Transverse colon (tissue), 4 donors: ENCODE measurements around the gene LRRC75B. TPM values are rescaled to one million over a fixed set of nuclear protein-coding genes. Genes with fewer than 3 reads are reported as not detected.

ENCODE experiments used
- DNase-seq: peaks from one replicate; pipeline ENCODE4 v3.0.0-alpha.2; 2019
- H3K27ac ChIP-seq, 4 donors: fragments of 200-600 bp; sonication (generic); 2 replicates each; pipeline ENCODE4 v1.5.1; 2016 to 2018; ENCODE audit warnings: inconsistent platforms in 4 of 4
- H3K27me3 ChIP-seq: fragments of 200-600 bp; sonication (generic); 2 replicates; pipeline ENCODE4 v1.5.1; 2017; ENCODE audit warnings: inconsistent platforms
- H3K36me3 ChIP-seq, 4 donors: fragments of 200-600 bp; sonication (generic); 2 replicates each; pipeline ENCODE4 v1.5.1; 2017 to 2019; ENCODE audit warnings: inconsistent platforms in 4 of 4
- H3K4me1 ChIP-seq, 4 donors: fragments of 200-600 bp; sonication (generic); 2 replicates each; pipeline ENCODE4 v1.5.1; 2017 to 2020; ENCODE audit warnings: inconsistent platforms in 4 of 4
- H3K4me3 ChIP-seq, 4 donors: fragments of 200-600 bp; sonication (generic); 1 replicate in 1 of 4; 2 replicates in 3 of 4; pipeline versions ENCODE4 v1.5.1 to v1.6.1; 2017 to 2019; ENCODE audit warnings: inconsistent platforms in 4 of 4
- H3K9me3 ChIP-seq, 2 donors: fragments of 200-600 bp; sonication (generic); 2 replicates each; pipeline ENCODE4 v1.5.1; 2017 to 2019; ENCODE audit warnings: inconsistent platforms in 2 of 2
- CTCF ChIP-seq, 5 experiments: fragments of 200-600 bp in 3 of 5; fragments of 450-650 bp in 2 of 5; sonication (generic) in 3 of 5; IDR thresholded peaks; 1 replicate in 2 of 5; 2 replicates in 3 of 5; pipeline ENCODE4 v1.5.1; 2016 to 2017; ENCODE audit warnings: antibody characterized with exemption in 5 of 5, inconsistent platforms in 3 of 5, mild to moderate bottlenecking in 2 of 5, moderate library complexity in 1 of 5
- EP300 ChIP-seq: sonication (generic); formaldehyde crosslinking; IDR thresholded peaks from one replicate; pipeline ENCODE4 v1.6.1; 2017; ENCODE audit warnings: antibody characterized with exemption, low read depth
- POLR2A ChIP-seq: fragments of 450-650 bp; IDR thresholded peaks from one replicate; pipeline ENCODE4 v1.6.1; 2016; ENCODE audit warnings: antibody characterized with exemption, mild to moderate bottlenecking, moderate library complexity
- POLR2AphosphoS5 ChIP-seq, 3 donors: sonication (generic); formaldehyde crosslinking; IDR thresholded peaks; one replicate each; pipeline ENCODE4 v1.6.1; 2016; ENCODE audit warnings: antibody characterized with exemption in 3 of 3
- WGBS, 2 donors: methylation state at CpG; one replicate each; pipeline ENCODE4 v1.1.5; 2018; ENCODE audit warnings: low coverage in 1 of 2; 5-methylcytosine and 5-hydroxymethylcytosine counted together
- in situ Hi-C, 4 donors: fragments of 200-750 bp; cut with MboI; loops; one replicate each; pipeline versions ENCODE4 v1.15.0 to v1.15.1; 2017; ENCODE audit warnings: low sequenced_read_pairs in 3 of 4, low pct_ligation_motif_present in 1 of 4, low pct_unique_long_range_greater_than_20kb in 1 of 4
- intact Hi-C: fragments of 100-400 bp; cut with DNase I; formaldehyde crosslinking; loops from one replicate; pipeline ENCODE4 v1.15.1; 2023; ENCODE audit warnings: low total_unique reads
- total RNA-seq, 4 donors: library from RNA; depleted of rRNA; stranded (reverse); fragments of >200 nt; gene quantifications; one replicate each; pipeline ENCODE4 v1.1.0, GENCODE V29; 2016

The LRRC75B gene
- total RNA-seq, 4 donors from 2014 or later = 13.3 to 20.6 (median 16.6) TPM

DNA sequence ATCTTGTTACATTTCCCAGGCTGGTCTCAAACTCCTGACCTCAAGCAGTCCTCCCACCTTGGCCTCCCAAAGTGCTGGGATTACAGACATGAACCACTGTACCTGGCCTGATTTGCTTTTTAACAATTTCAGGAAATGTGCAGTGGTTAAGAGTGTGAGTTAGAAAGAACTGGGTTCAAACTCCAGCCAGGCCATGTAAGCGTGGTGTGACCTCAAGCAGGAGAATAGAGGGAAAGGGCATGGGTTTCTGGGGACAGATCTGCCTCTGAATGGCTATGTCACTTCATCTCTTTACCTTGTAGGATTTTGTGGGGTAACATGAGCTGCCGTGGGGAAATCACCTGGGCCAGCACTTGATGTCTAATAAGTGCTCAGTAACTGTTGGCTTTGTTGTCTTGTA lies 27.8 kb downstream of the LRRC75B start:
- in situ Hi-C loops (no loop called here), intact Hi-C loops (no loop called here)
- TF ChIP-seq POLR2AphosphoS5 (IDR thresholded peaks at IDR 0.05) (no peak), CTCF (IDR thresholded peaks at IDR 0.05) (no peak), POLR2A (no peak), EP300 (no peak)
- H3K27me3 ChIP-seq = no peaks in the 10 kb centered on the region
- H3K4me3 ChIP-seq = no peak overlapping the region
- no peak overlapping the region for H3K27ac ChIP-seq
- no peaks in the 10 kb centered on the region for H3K9me3 ChIP-seq
- DNase-seq = no peak
- peaks cover 0 to 27% (median 13%) of the 10 kb centered on the region in 4 donors for H3K36me3 ChIP-seq
- H3K4me1 ChIP-seq = peaks cover 0 to 24% (median 0%) of the 10 kb centered on the region in 4 donors
- WGBS, 2 donors = 90 to 100% methylated on average over 1 to 2 of the region's 2 CpGs

GRCh38 chr22:24564376-24565058 lies 28.4 kb downstream of the LRRC75B start:
- 54 to 71% methylated on average over 2 of the region's 2 CpGs for WGBS, 2 donors
- no peaks in the 10 kb centered on the region for H3K27me3 ChIP-seq
- intact Hi-C loops (no loop called here), in situ Hi-C loops (no loop called here)
- no peak overlapping the region for H3K4me3 ChIP-seq
- H3K27ac ChIP-seq = no peak overlapping the region
- no peaks in the 10 kb centered on the region for H3K9me3 ChIP-seq
- TF ChIP-seq POLR2A (no peak), EP300 (no peak), POLR2AphosphoS5 (IDR thresholded peaks at IDR 0.05) (no peak), CTCF (IDR thresholded peaks at IDR 0.05) (no peak)
- H3K36me3 ChIP-seq = peaks cover 0 to 27% (median 11%) of the 10 kb centered on the region in 4 donors
- H3K4me1 ChIP-seq = peaks cover 0 to 24% (median 0%) of the 10 kb centered on the region in 4 donors
- DNase-seq = no peak

- 88% methylated on average over 2 of the region's 2 CpGs; no CpG with 5 or more reads in 1 of the 2 donors for WGBS, 2 donors
- peaks cover 0 to 24% (median 0%) of the 10 kb centered on the region in 4 donors for H3K4me1 ChIP-seq
- no peaks in the 10 kb centered on the region for H3K27me3 ChIP-seq
- no peak for DNase-seq
- no peak overlapping the region for H3K27ac ChIP-seq
- peaks cover 0 to 18% (median 5%) of the 10 kb centered on the region in 4 donors for H3K36me3 ChIP-seq
- H3K9me3 ChIP-seq = no peaks in the 10 kb centered on the region
- intact Hi-C loops (no loop called here), in situ Hi-C loops (no loop called here)
- TF ChIP-seq EP300 (no peak), POLR2A (no peak), CTCF (IDR thresholded peaks at IDR 0.05) (no peak), POLR2AphosphoS5 (IDR thresholded peaks at IDR 0.05) (no peak)
- no peak overlapping the region for H3K4me3 ChIP-seq
Observed at GRCh38 chr22:24563246-24563645, 29.6 kb downstream of the LRRC75B start.

- H3K36me3 ChIP-seq = peaks cover 0 to 16% (median 6%) of the 10 kb centered on the region in 4 donors
- H3K4me3 ChIP-seq = no peak overlapping the region
- WGBS, 2 donors = 30 to 78% methylated on average over 2 to 4 of the region's 4 CpGs
- no peak for DNase-seq
- intact Hi-C loops (no loop called here), in situ Hi-C loops (no loop called here)
- H3K27ac ChIP-seq = no peak overlapping the region
- TF ChIP-seq POLR2A = no peak
- no peak for TF ChIP-seq POLR2AphosphoS5 (IDR thresholded peaks at IDR 0.05)
- no peak for TF ChIP-seq CTCF (IDR thresholded peaks at IDR 0.05)
- TF ChIP-seq EP300 = no peak
- peaks cover 10 to 28% (median 16%) of the 10 kb centered on the region in 4 donors for H3K4me1 ChIP-seq
- H3K27me3 ChIP-seq = no peaks in the 10 kb centered on the region
- H3K9me3 ChIP-seq = no peaks in the 10 kb centered on the region
Observed at GRCh38 chr22:24559471-24559870, 33.4 kb downstream of the LRRC75B start.
